GM18873 (cell line): ENCODE measurements around the gene THEMIS2.
"Not testable (repeated sequence)": the region's sequence is repeated elsewhere in the genome, so short reads cannot be mapped to it uniquely, and the experiment has no call there.

Experiments used
- ATAC-seq: cut with Tn5 transposase; IDR thresholded peaks from one replicate; pipeline ENCODE4 v1.9.1; 2021; ENCODE audit warnings: mild to moderate bottlenecking, moderate library complexity, moderate number of reproducible peaks; ENCODE audit not compliant: unreplicated experiment, low FRiP score

The THEMIS2 gene

GRCh38 chr1:27872059-27872801 lies at the start of gene THEMIS2:
TSS of gene THEMIS2 (plus strand) at chr1:27872544. CDS start at chr1:27872572, 28 bp downstream.
- ATAC-seq = no peak

GRCh38 chr1:27823784-27824183 lies 48.6 kb upstream of the THEMIS2 start:
- no peak for ATAC-seq

DNA sequence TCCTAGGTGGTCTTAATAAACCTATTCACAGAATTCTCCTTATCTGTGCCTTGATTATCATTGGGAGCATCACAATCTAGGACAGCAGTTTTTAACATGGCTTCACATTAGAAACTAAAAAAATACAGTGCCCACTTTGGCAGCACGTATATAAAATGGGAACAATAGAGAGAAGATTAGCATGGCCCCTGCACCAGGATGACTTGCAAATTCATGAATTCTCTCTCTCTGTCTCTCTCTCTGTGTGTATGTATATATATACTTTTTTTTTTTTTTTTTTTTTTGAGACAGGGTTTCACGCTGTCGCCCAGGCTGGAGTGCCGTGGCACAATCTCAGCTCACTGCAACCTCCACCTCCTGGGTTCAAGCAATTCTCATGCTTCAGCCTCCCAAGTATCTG lies 47.9 kb upstream of the THEMIS2 start:
- no peak for ATAC-seq

DNA sequence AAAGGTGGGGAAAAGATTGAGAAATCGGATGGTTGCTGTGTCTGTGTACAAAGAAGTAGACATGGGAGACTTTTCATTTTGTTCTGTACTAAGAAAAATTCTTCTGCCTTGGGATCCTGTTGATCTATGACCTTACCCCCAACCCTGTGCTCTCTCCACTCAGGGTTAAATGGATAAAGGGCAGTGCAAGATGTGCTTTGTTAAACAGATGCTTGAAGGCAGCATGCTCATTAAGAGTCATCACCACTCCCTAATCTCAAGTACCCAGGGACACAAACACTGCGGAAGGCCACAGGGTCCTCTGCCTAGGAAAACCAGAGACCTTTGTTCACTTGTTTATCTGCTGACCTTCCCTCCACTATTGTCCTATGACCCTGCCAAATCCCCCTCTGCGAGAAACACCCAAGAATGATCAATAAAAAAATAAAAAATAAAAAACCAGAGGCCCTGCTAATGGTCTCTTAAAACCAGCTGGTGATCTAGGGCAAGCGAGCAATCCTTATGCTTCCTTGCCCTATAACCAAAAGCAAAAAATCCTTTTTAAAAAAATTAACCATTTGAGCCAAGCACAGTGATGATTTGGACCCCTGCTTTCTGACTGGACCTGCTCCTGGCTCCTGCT lies 42.9 kb upstream of the THEMIS2 start:
- ATAC-seq = not testable (repeated sequence)

GRCh38 chr1:27830621-27831440 lies 41.5 kb upstream of the THEMIS2 start, which contains the start of gene PPP1R8:
TSS of gene PPP1R8 (plus strand) at chr1:27830782. CDS start at chr1:27830836, 54 bp downstream.
- peak; percentile 90 for ATAC-seq

- ATAC-seq = no peak
These were observed 40.6 kb upstream of the THEMIS2 start for GRCh38 chr1:27831568-27832410.

DNA sequence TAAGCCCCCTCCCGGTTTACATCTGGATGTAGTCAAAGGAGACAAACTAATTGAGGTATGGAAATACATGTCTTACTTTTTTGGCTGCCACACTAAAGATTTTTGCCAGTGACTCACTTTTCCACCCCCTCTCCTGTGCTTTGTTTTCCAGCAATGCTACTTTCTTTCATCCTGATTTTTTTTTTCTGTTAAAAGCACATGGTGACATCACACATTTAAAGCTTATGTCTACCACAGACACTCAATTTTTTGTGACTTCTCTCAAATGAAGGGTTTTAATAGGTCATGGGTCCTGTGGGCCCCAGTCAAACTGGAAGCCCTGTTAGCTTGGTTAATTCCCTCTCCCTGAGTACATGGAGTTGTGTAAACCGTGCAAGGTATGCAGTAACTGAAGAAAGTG lies 39.6 kb upstream of the THEMIS2 start:
- no peak for ATAC-seq

- no peak for ATAC-seq
These were observed 38.9 kb upstream of the THEMIS2 start for GRCh38 chr1:27833470-27833869.

- ATAC-seq = no peak
These were observed 37.3 kb upstream of the THEMIS2 start for GRCh38 chr1:27835046-27835445.

- no peak for ATAC-seq
These were observed 36.8 kb upstream of the THEMIS2 start for GRCh38 chr1:27835501-27835900.

DNA sequence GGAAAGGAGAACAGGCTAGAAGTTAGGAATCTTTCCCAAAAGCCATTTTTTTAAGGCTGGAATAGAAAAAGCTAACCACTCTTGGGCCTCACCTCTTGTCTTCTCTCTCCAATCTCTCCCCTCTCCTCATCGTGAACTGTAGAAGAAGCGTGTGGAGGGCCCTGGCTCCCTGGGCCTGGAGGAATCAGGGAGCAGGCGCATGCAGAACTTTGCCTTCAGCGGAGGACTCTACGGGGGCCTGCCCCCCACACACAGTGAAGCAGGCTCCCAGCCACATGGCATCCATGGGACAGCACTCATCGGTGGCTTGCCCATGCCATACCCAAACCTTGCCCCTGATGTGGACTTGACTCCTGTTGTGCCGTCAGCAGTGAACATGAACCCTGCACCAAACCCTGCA lies 22.4 kb upstream of the THEMIS2 start:
- ATAC-seq = no peak

DNA sequence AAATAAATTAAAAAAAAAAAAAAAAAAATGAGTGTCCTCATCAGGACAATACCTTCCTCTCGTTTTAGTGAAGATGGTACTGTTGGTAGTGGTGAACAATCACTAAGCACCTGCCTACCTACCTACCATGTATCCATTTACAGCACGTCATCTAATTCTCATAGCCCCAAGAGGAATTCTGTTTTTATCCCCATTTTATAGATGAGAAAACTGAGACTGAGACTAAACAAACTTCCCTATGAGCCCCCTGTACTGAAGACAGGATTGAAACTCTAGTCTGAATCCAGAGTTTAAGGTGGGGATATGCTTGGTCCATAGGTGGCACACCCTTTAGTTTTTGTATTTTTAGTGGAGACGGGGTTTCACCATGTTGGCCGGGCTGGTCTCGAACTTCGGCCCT lies 17.3 kb upstream of the THEMIS2 start:
- ATAC-seq = no peak

DNA sequence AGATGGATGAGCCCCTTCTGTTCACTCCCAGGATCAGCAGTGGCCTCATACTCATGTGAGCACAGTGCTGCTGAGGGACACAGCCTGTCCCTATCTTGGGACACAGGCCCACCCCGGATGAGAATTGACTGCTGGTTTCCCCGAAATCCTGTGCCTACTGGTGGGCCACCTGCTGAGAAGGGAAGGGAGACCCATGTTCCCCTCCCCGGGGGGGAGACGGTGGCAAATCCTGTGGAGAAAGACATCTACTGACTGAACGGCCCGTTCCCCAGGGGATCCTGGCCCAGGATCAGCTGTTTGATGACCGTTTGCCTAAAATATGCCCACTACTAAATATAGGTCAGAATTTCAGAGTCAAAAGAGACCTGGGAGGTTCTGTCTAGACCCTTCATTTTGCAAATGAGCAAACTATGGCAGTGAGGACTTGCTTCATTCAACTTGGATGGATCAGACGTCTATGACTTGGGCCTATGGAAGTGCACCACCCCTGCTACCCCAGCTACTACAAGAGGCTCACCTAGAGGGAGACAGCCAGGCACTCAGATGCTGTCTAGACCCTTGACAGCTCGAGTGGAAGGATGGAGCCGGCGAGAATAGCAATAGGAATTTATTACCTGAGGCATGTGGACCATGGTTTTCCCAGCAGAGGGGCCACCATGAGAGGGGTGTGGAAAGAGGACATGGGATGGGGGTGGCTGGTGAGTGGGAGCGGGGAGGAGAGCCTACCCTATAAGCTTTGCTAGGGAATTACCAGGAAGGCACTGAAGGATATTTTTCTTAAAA lies 15.6 kb upstream of the THEMIS2 start:
- no peak for ATAC-seq

DNA sequence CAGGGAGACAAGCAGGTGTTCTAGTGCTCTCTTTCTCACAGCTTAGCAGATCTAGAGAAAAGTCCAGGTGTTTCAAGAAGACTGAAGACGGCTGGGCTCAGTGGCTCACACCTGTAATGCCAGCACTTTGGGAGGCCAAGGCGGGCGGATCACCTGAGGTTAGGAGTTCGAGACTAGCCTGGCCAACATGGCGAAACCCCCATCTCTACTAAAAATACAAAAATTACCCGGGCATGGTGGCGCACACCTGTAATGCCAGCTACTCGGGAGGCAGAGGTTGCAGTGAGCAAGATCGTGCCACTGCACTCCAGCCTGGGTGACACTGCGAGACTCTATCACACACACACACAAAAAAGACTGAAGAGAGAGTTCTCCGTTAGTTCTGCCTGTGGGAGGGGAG lies 14.8 kb upstream of the THEMIS2 start:
- not testable (repeated sequence) for ATAC-seq

DNA sequence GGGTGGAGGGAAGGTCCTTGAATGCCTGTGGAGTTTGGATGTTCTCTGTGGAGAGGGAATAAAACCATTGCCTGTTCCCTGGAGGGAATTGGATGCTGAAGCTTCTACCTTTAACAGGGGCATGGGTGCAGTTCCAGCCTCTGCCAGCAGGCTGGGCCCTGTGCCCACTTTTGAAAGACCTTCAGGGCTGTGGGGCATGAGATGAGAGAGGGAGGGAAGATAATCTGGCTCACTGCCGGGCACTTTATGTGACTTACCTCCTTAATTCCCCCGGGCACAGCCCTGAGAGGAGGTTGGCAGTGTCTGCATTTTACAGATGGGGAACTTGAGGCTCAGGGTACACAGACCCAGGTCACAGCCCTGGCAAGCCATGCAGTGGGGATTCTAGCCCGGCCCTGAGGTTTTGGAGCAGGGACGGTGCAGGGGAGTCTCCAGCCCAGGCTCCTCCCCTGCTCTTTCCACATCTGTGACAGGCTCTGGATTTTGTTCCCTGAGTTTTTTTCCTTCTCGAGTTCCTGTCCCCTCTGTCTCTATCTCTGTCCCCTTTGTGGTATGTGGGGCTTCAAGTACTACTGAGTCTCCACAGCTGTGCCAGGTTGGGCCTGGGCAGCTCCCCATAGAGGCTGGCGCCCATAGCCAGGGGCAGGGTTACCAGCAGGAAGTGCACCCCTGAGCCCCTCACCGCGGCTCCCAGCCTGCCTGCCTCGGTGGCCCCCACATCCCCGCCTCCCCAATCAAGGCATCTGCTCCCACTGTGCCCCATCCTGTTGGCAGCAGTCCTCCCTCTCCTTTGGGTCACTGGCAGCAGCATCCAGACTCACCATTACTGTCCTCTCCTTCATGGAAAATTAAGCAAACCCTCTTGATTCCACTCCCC lies 14.0 kb upstream of the THEMIS2 start:
- ATAC-seq = no peak

- ATAC-seq = no peak
These were observed 13.3 kb upstream of the THEMIS2 start for GRCh38 chr1:27858949-27859576.

- no peak for ATAC-seq
These were observed 10.9 kb upstream of the THEMIS2 start for GRCh38 chr1:27861436-27861835.

DNA sequence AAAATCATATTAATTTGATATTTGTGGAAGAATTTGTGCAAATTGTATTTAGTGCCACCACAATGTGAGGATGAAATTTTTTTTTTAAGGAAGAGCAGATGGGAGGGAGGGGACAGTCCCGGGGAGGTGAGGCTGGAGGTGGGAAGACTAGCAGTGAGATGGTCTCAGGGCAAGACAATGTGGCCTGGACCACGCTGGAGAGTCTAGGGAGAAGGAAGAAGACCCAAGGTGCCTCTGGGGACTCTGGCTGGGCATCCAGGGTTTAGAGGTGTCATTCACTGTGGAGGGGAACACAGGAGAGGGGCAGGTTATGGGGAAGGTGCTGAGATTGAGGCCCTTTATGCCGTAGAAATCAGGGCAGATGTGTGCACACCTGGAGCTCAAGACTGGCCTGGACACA lies 10.3 kb upstream of the THEMIS2 start:
- ATAC-seq = no peak
